LNCAP (cell line): Measurements from ENCODE around the gene BOLA2B.
"Not testable (repeated sequence)": the region's sequence is repeated elsewhere in the genome, so short reads cannot be mapped to it uniquely, and the experiment has no call there.

Source experiments
- TF ChIP-seq, protein P1 (sequence below): fragments of 450-650 bp; IDR thresholded peaks from 2 replicates; pipeline ENCODE4 v1.5.1; 2017; ENCODE audit warnings: mild to moderate bottlenecking

The BOLA2B gene

DNA sequence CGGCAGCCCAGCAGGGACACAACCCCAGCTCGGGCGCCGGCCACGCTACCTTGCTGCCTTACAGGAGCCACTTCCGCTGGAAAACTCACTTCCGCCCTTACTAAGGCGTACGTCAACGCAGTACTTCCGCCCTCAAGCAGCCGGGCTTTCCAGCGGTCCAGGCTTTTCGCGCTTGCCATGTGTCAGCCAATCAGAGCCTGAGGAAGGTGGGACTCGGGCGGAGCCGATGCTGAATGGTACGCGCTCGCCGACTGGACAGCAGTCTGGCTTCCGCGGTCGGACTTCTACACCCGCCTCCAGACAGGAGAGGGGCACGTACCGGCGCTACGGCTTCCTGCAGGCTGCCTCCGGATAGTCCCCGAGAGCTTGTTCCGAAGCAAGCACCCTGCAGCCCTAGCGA lies at the start of gene BOLA2B, which contains the start of gene SLX1A:
TSS of gene BOLA2B (minus strand) at position 52 of the 400 bp plus-strand sequence. CDS start 71 bp downstream, outside the sequence.
TSS of gene SLX1A (plus strand) at position 261 of the 400 bp plus-strand sequence. CDS start 210 bp downstream, outside the sequence.
- TF ChIP-seq, protein P1, sequence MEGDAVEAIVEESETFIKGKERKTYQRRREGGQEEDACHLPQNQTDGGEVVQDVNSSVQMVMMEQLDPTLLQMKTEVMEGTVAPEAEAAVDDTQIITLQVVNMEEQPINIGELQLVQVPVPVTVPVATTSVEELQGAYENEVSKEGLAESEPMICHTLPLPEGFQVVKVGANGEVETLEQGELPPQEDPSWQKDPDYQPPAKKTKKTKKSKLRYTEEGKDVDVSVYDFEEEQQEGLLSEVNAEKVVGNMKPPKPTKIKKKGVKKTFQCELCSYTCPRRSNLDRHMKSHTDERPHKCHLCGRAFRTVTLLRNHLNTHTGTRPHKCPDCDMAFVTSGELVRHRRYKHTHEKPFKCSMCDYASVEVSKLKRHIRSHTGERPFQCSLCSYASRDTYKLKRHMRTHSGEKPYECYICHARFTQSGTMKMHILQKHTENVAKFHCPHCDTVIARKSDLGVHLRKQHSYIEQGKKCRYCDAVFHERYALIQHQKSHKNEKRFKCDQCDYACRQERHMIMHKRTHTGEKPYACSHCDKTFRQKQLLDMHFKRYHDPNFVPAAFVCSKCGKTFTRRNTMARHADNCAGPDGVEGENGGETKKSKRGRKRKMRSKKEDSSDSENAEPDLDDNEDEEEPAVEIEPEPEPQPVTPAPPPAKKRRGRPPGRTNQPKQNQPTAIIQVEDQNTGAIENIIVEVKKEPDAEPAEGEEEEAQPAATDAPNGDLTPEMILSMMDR: not testable (repeated sequence)

DNA sequence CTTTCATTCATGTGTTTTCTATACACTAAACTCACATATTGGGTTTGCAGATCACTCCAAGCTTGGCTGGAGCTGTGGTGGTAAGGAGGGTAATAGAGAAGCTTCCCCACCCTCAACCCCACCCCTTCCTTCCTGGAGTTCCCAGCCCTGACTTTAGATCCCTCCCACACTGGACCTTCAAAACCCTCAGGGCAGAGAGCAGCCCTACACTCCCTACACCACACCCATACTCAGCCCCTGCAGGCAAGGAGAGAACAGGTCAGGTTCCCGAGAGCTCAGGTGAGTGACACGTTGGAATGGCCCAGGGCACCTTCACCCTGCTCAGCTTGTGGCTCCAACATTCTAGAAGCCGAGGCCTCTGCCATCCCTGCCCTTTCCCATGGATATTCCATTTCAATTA lies 5.6 kb upstream of the BOLA2B start, which contains the start of gene SULT1A3:
TSS of gene SULT1A3 (plus strand) at position 207 of the 400 bp plus-strand sequence. CDS start 1,474 bp downstream, outside the sequence.
- TF ChIP-seq, protein P1: not testable (repeated sequence)

DNA sequence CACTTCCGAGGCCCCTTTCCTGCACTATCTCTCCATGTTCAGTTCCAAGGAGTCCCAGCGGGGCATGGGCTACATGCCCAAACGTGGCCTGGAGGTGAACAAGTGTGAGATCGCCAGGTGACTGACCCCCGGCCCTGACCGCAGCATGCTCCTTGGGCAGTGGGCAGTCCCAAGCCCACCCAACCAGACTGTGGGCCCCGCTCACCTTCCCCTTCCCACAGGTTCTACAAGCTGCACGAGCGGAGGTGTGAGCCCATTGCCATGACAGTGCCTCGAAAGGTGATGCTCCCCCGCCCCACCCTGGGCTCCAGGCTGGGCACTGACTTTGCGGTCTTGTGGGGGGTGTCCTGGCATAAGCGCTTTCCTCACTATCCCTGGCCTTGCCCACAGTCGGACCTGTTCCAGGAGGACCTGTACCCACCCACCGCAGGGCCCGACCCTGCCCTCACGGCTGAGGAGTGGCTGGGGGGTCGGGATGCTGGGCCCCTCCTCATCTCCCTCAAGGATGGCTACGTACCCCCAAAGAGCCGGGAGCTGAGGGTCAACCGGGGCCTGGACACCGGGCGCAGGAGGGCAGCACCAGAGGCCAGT lies 5.4 kb downstream of the BOLA2B start:
- TF ChIP-seq, protein P1: no peak

DNA sequence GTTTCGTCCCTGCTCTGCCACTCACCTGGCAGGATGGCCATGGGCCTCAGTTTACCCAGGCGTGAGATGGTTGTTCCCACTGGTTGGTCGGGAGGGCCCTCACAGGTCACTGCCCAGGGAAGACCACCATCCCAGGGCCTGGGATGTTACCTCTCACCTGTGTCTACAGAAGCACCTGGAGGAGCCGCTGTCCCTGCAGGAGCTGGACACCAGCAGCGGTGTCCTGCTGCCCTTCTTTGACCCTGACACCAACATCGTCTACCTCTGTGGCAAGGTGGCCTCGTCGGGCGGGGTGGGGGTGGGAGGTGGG lies 6.0 kb downstream of the BOLA2B start:
- TF ChIP-seq, protein P1: peak; percentile 3; the same call in 1 of the 2 replicates

DNA sequence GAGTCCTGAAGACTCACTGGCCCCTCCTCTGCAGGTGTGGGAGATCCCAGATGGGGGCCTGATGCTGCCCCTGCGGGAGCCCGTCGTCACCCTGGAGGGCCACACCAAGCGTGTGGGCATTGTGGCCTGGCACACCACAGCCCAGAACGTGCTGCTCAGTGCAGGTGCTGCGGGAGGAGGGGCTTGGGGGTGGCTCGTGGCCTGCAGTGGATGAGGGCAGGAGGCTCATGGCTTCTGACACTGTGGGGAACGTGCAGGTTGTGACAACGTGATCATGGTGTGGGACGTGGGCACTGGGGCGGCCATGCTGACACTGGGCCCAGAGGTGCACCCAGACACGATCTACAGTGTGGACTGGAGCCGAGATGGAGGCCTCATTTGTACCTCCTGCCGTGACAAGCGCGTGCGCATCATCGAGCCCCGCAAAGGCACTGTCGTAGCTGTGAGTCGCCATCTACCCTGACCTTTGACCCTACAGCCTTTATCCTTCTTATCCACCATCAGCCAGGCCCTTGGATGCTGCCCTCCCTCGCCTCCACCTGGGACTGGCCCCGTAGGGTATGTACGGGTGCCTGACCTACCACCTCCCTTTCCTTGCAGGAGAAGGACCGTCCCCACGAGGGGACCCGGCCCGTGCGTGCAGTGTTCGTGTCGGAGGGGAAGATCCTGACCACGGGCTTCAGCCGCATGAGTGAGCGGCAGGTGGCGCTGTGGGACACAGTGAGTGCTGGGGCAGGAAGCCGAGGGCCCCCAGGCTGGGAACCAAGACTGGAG lies 6.5 kb downstream of the BOLA2B start:
- TF ChIP-seq, protein P1: peak; percentile 52; the same call in 1 of the 2 replicates

DNA sequence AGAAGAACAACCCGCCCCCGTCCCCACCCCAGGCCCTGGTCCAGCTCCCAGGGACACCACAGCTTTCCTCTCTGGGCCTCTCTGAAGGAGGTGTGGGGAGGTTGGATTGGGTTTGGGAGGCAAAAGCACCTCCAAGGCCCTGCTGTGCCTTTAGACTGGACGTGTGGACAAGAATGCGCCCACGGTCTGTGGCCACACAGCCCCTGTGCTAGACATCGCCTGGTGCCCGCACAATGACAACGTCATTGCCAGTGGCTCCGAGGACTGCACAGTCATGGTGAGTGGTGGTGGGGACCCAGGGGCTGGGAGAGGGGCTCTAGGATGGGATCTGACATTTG lies 7.1 kb downstream of the BOLA2B start:
- TF ChIP-seq, protein P1: no peak

DNA sequence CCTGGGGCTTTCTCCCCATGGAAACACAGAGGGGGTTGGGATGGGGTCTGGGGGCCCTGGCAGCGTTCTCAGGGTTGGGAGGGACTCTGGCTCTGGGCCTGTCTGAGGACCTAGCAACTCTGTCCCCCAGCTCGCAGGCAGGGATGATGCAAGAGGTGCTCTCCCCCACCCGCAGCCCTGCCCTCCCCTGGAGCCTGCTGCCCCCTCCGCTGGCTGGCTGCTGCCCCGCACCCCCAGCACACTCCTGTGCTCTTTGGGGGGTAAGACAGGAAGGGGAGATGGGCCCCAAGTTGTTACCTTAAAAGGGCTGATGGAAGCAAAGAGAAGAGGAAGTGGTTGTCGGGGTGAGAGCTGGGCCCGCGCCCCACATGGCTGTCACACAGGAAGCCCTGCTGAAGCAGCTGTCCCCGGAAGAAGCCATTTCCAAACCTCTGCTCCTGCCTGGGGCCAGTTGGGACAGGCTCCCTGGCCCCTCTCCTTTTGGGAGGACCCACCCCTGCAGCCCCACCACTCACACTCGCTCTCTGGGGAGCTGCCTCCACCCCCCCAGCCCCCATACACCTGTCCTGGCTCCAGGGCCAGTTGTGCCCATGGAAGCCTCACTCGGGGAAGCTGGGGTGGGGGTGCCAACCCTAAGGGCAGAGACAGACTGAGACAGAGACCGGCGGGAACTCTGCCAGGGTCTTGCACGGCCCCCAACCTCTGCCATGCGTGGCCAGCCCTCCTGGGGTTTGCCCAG lies 7.6 kb downstream of the BOLA2B start:
- TF ChIP-seq, protein P1: no peak
